ENCODE results near the gene MICU1. TPM values are rescaled to one million over a fixed set of nuclear protein-coding genes. Genes with fewer than 3 reads are reported as not detected.

MICU1 gene
- total RNA-seq, 2 donors from 2014 or later: 48.9 to 54.1 TPM

DNA sequence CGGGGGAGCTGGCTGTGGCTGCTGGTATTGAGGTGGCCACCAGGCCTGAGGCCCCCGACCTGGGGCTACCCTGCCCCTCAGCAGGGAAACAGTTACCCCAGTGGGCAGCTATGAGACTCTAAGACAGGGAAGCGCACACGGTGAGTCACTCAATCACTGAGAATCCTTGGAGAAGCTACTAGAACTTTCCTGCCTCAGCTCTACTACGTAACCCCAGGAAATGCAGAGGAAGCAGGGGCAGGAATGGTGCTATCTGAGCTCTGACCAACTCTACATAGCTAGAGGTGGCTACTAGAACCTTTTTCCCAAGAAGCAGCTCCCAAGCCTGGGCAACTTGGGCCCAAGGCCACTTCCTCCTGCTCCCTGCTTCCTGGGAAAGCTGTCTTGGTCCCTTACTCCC is 283.0 kb downstream of the MICU1 start:
- intact Hi-C loops (cut with DNase I, micrococcal nuclease): loop anchor here in 1 of 2 donors (10.0 kb wide), 1 partner anchor 218 kb away; no protein-coding TSS in a partner anchor
- DNase-seq (no peak), ATAC-seq (no peak)

DNA sequence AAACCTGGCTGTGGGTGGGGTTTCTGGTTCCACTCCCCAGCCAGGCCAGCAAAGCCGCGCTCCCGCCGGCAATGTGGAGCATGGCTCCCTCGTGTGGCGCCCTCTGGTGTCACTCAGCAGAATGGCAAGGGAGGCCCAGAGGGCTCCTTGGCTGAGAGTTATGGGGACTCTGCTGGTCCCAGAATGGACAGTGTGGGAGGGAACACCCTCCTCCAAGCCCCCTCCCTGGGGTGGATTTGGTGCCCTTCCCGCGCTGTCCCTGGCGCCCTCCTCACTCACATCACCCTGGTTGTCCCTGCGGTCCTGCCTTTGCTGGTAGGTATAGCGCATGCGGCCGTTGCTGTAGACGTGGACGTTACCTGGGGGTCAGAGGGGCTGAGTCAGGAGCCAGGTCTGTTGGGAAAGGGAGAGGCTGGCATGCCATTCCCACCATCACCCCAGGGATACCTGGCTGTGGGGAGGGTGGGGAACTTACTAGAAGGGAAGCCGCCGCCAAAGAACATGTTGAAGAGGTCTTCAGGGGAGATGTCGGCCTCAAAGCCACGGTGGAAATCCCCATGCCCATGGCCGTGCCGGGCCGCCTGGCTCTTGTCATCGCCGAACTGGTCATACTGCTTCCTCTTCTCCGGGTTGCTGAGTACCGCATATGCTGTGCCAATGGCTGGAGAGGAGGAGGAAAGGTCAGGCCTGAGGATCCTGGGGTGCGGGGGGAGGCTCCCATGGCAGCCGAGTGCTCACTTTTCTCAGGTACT is 285.2 kb downstream of the MICU1 start:
- peak; percentile 52 for ATAC-seq
- intact Hi-C loops (cut with DNase I, micrococcal nuclease): loop anchor here in 1 of 2 donors (10.0 kb wide), 1 partner anchor 216 kb away; no protein-coding TSS in a partner anchor
- peak in 1 of 2 donors; percentile 76 for DNase-seq

DNA sequence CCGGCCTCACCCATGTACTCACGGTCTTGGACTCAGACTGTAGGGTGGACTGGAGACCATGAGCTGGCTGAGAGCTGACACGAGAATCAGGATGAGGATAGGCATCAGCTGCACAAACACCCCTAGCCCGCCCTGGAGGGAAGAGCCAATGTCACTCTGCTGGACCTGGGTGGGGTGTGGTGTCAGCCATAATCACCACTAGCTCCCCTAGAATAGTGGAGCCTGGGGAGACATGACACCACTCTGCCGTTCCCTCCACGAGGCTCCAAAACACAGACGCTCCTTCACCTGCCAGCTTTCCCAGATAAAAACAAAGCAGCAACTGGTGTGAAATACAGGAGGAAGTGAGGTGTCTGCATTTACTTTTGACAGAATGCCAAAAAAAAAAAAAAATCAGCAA is 287.7 kb downstream of the MICU1 start:
- intact Hi-C loops (cut with DNase I, micrococcal nuclease): loop anchor here in 1 of 2 donors (10.0 kb wide), 3 partner anchors 63 to 293 kb away; partner anchors contain the start of gene DDIT4
- DNase-seq: no peak
- ATAC-seq: no peak

DNA sequence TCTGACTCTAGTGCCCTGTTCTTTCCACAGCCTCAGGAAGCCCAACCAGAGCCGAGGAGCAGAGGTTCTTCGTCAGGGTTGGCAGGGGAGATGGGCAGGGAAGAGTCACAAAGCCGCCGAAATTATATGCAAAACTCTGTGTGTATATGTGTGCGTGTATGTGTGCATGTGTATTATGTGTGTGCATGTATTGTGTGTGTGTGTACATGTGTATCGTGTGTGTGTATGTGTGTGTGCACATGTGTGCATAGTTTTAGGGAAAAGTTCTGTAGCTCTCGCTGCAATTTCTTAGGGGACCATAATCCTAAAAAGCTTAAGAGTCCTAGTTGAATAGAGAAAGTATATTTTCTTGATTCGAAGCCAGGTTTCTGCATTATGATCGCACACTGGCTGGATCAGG is 288.2 kb downstream of the MICU1 start:
- DNase-seq: no peak
- ATAC-seq: no peak
- intact Hi-C loops (cut with DNase I, micrococcal nuclease): loop anchor here in 1 of 2 donors (10.0 kb wide), 3 partner anchors 63 to 293 kb away; partner anchors contain the start of gene DDIT4

DNA sequence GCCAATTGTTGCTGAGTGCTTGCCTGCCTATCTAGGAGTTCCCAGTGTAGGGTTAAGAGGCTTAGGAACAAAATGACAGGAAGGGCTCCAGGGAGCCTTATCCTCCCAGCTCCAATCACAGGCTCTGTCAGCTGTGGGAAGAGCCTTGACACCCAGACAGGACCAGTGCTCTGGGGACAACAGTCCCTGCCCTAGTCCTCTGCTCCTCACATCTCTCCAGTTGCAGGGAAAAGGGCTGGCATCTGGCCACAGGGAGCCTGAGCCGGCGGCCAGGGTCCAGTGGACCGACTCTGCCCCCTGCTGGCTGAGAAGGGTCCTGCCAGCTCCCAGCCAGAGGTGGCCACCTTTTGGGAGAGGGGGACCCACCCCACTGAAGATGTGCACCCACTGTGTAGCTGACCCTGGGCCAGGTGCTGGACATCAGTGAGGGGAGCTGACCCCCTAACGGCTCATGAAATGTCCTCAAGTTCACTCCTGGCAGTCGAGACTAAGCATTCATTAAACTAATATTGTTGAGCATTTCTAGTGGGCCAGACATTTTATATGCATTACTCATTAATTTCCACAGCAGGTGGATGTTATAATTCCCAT is 288.7 kb downstream of the MICU1 start:
- ATAC-seq (peak; percentile 60), DNase-seq (peak; percentile 79 to 88)
- intact Hi-C loops (cut with DNase I, micrococcal nuclease): loop anchor here in 1 of 2 donors (10.0 kb wide), 3 partner anchors 62 to 292 kb away; partner anchors contain the start of gene DDIT4

DNA sequence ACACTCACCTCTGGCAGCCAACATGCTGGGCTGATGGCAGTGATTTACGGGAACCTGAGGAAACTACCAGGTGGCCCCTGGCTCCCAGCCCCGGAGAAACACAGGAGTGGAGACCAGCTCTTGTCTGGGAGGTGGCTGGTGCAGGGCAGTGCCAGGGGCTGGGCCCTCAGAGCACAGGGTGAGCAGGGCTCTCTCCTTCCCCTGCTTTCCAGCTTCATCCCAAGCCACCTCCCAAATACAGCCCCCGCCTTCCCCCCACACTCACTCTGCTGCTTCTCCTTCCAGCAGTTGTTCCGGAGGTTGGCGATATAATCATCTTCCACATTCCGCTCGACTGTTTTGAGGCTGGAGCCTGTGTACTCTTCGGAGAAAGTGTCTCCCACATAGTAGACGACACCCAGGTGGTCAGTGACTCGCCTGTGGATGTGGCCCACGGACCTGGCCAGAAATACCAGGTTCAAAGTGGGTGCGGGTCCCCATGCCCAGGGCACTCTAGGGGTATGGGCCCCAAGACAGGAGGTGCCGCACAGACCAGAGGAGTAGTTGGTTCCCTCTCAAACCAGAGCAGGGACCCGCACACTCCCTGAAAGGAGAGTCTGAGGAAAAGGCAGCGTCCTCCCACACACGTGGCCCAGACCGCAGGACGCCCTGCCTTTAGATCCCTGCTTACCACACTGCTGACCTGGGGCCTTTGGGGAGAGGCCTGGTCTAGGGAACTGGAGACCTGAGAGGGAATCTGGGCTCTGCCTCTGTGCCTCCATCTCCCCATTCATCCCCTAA is 289.4 kb downstream of the MICU1 start:
- DNase-seq: no peak
- no peak for ATAC-seq
- intact Hi-C loops (cut with DNase I, micrococcal nuclease): loop anchor here in 1 of 2 donors (10.0 kb wide), 3 partner anchors 62 to 292 kb away; partner anchors contain the start of gene DDIT4

DNA sequence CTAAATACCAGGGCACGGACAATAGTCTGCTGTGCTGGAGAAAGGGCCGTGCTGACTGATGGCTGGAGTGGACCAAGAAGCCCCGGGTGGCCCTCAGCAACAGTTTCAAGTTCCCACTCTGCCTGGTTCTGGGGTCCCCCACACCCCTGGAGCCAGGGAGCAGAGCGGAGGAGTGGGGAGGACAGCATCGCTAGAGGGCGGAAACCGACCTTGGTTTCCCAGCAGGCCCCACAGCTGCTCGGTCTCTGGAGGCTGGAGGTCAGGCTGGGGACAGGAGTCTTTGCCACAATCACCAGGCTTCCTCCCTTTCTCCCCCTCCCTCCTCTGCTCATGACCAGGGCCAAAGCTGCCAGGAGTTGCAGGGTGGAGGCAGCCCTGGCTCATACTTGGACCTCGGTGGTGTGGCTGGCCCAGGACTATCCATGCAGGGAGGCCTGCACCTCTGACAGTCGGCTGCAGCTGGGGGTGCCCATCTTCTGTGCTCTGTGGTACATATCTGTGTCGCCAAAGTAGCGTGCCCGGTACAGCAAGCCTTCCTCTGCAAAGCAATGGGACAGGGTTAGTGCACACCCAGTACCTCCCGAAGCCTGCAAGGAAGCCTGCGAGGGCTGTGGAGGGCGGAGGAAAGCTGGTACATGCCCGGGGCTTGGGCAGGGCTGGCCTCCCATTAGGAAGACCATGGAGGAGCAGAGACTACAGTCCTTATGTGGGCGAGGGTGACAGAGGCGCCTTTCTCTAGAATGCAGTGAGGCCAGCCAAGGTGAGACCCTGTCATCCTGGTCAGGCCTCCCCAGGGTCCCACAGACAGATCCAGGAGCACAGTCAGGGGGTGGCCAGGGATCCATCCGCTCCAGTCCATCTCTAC is 290.3 kb downstream of the MICU1 start:
- ATAC-seq: no peak
- intact Hi-C loops (cut with DNase I, micrococcal nuclease): loop anchor here in 1 of 2 donors (10.0 kb wide), 3 partner anchors 61 to 291 kb away; partner anchors contain the start of gene DDIT4
- peak; percentile 60 to 72 for DNase-seq

DNA sequence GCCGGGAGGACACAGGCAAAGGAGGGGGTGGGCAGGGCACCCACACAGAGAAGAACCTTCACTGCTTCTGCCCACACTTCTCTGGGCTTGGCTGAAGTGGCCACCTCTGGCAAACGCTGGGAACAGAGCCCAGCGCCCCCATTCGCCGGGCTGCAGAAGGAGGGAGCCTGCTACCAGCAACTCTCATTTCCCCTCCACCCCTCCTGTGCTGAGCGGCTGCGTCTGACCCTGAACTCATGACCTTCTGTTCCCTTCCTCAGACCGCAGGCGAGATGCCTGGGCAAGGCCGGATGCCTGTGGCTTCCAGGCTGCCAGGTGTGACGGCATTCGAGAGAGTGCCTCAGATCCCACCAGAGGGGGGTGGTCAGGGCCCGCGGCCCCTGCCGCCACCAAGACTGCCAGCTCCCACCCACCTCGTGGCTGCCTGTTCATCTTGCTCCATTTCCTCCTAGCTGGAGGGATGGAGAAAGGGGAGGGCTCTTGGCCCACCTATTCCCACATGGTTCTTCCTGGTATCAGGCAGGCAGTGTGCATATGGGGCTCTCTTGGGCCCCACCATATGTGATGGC is 291.0 kb downstream of the MICU1 start:
- intact Hi-C loops (cut with DNase I, micrococcal nuclease): loop anchor here in 1 of 2 donors (10.0 kb wide), 3 partner anchors 60 to 290 kb away; partner anchors contain the start of gene DDIT4
- ATAC-seq (no peak), DNase-seq (peak; percentile 75 to 89)

DNA sequence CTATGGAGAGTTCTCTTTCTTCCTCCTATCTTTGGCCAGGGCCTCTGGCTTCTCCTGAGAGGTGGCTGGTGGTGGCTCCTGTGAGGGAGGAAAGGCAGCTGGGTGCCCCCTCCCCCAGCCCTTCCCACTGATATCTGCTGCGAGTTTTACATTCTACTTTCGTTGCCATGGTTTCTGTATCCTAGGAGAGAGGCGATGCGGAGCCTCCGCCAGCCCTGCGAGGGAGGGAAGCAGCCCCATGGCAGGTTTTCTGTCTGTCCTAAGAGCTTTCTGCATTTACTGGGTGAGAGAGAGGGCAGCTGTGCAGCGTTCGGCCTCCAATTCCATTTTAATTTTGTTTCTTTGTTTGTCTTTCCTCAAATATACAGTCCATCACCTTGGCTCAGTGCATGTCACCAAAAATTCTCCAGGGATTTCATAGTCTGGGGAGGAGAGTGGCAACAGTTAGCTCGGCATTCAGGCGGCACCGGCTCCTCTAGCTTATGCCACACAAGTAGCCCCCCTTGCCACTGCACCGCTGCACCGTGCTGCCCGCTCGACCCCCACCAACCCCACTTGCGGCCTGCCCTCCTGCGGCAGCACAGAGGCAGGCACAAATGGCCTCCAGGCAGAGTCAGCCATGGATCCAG is 291.6 kb downstream of the MICU1 start:
- ATAC-seq (no peak), DNase-seq (no peak)
- intact Hi-C loops (cut with DNase I, micrococcal nuclease): loop anchor here in 1 of 2 donors (10.0 kb wide), 3 partner anchors 60 to 290 kb away; partner anchors contain the start of gene DDIT4

DNA sequence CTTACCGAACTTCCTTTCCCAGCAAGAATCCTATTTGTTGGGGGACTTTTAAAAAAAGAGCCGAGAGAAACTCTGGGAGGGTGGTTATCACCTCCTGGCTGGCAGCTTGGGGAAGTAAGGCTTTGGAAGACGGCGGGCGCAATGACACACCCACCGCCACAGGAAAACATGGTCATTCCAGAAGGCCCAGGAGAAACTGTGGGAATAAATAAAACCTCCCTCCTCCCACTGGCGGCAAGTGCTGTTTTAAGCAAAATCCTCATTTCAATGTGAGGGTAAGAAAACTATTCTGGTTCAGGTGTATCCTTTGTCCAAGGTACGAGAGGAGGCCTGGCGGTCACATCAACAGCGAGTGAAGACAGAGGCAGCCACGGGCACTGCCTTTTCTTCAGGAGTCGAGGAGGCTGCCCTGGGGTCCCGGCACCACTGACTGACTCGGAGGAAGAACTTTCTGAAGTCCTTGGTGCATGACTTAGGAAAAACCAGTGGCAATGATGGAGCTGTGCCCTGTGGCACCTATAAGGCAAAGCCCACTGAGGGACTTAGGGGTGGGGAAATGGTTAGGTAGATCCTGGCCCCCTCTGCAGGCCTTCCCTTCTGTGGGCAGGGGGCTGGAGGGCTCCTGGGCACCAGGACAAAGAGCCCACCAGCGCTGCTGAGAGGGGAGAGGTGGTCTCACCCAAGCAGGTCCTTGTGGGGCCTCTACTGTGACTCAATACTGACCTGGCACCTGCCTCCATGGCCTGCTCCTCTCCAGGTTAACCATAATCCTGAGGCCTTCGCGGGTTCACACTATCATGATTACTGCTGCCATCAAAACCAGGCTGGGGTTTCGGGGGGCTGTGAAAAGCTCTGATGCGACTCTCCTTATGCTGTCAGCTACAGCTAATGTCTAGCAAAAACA is 292.5 kb downstream of the MICU1 start:
- intact Hi-C loops (cut with DNase I, micrococcal nuclease): loop anchor here in 1 of 2 donors (10.0 kb wide), 3 partner anchors 59 to 289 kb away; partner anchors contain the start of gene DDIT4
- ATAC-seq (no peak), DNase-seq (no peak)

DNA sequence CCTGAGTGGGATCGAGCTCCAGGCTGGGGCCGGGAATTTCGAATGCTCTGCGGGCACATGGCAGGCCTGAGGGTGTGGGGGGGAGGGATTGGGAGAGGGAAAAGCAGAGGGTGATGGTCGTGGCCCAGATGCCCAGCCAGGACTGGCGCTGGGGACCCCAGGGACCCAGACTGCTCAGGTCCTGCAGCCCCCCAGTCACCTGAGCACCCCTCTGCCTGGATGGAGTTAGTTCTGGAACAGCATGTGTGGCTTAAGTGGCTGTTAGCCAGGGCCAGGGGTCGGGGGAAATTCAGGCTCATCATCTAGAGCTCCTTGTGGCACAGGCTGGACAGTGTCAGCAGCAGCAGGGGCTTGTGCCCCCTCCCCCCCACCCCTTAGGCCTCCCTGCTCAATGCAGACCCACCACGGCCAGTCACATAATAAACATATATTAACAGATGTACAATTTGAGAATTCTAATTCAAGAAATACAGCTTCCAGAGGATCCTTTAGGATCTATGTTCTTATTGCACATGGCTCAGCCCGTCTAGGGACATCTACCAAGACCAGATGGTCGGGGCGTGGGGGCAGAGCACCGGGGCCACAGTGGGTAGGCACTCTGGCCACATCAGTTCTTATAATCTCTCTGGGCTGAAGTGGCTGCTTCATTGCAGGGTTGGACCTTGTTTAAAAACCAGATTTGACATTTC is 293.3 kb downstream of the MICU1 start:
- no peak for DNase-seq
- peak; percentile 0 for ATAC-seq
- intact Hi-C loops (cut with DNase I, micrococcal nuclease): loop anchor here in 1 of 2 donors (10.0 kb wide), 3 partner anchors 58 to 288 kb away; partner anchors contain the start of gene DDIT4

DNA sequence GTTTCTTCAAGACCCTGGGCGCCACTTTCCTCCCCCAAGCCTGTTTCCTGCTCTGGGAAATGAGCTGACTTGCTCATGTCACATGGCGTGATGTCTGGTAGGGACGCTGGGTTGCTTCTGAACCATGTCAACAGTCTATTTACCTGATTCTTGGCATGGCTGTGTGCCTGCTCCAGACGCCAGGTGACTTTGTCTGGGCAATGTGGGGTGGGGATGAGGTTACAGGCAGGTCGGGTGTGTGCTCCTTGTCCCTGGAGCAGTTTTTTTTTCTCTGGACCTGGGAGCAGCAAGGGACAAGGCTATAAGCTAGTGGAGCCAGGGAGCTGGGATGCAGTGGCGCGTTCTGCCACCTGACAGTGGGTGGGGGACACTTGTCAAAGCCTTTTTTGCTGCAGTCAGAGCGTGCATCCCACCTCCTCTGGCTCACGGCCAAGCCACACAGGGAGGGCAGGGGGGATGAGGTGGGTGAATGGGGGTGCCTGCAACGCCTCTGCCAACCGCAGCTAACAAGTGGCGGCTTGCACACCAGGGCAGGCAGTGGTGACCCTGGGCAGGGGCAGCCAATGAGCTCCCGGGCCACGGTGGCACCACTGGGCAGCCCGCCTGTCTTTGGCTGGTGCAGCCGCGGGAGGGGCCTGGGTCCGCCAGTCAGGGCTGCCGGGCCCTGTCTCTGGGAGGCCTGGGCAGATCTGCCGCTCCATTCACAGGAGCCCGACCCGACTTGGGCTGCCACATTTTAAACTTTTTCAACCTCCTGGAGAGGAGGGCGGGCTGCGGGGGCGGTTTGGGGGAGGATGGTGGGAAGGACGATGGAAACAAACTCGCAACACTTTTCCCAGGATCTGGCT is 294.1 kb downstream of the MICU1 start:
- intact Hi-C loops (cut with DNase I, micrococcal nuclease): loop anchor here in 1 of 2 donors (10.0 kb wide), 3 partner anchors 57 to 287 kb away; partner anchors contain the start of gene DDIT4
- peak; percentile 76 for ATAC-seq
- peak; percentile 87 to 93 for DNase-seq

DNA sequence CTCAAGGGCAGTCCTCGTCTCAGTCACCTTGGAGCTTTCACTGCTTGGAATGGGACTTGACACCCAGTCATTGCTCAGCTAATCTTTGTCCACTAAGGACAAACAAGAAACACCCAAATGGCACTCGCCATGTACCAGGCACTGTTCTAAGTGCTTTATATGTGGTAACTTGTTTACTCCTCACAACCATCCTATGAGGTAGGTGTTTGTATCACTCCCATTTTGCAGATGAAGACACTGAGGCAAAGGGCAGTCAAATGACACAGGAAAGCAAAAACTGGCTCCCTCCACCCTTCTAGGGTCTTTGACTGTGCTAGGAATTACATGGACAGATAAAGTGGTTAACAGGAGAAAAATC is 295.8 kb downstream of the MICU1 start:
- ATAC-seq: no peak
- intact Hi-C loops (cut with DNase I, micrococcal nuclease): loop anchor here in 1 of 2 donors (10.0 kb wide), 3 partner anchors 55 to 285 kb away; partner anchors contain the start of gene DDIT4
- no peak for DNase-seq

DNA sequence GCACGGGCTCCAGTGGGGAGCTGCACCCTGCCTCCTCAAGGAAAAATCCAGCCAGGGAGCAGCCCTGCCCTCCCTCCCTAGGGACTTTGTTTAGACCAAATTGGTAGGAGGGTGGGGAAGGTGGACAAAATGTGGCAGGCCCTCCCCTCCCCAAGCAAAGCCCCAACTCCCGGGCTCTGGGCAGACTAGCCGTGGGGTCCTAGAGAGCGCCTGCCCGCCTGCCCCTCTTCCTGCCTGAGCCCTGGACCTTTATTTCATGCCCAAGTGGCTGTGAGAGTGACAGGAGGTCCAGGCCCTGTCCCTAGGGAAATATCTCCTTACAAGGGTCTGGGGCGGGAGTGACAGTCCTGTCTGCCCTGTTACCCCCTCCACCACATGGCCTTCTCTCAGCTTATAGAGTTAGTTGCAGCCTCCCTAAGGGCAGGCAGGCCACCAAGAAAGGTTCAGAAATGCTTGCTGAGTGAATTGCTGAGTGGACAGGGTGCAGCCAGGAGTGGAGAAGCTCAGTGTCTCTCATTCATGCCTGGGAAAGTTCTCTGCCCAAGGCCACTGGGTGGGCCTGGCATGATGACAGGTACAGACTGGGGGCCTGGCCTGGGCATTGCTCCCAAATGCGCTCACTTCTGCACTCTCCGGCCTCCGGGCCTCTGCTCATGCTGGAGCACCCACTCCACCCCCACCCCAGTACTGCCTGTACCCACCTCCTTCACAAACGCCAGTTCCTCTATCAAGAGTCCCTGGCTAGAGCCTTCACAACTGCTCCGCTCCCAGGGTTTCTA is 296.4 kb downstream of the MICU1 start:
- intact Hi-C loops (cut with DNase I, micrococcal nuclease): loop anchor here in 1 of 2 donors (10.0 kb wide), 3 partner anchors 55 to 285 kb away; partner anchors contain the start of gene DDIT4
- DNase-seq (peak in 1 of 2 donors; percentile 31), ATAC-seq (no peak)

Measured in left colon (tissue), 2 donors.